DND-41 (cell line): ENCODE data around the gene FOXP1.

Source experiments
- ATAC-seq: fragments of 200-7000 bp; cut with Tn5 transposase; 3 replicates; pipeline ENCODE4 v1.9.1; 2021; ENCODE audit warnings: low read depth; ENCODE audit not compliant: insufficient read depth
- DNase-seq: peaks from one replicate; pipeline ENCODE4 v3.0.0-alpha.2; 2020
- H2AFZ ChIP-seq: 2 replicates; pipeline ENCODE4 v1.6.0; 2012; ENCODE audit warnings: low read depth, low read length
- H3K27ac ChIP-seq: 2 replicates; pipeline ENCODE4 v1.5.1; 2012; ENCODE audit warnings: low read length, inconsistent platforms
- H3K27me3 ChIP-seq: fragments of 200-600 bp; sonication (generic); 2 replicates; pipeline ENCODE4 v1.6.0; 2012; ENCODE audit warnings: low read length, mild to moderate bottlenecking, inconsistent platforms; ENCODE audit not compliant: insufficient read depth, poor library complexity
- H3K36me3 ChIP-seq: 2 replicates; pipeline ENCODE4 v1.5.1; 2012; ENCODE audit warnings: low read length, inconsistent platforms; ENCODE audit not compliant: insufficient read depth
- H3K4me1 ChIP-seq: 2 replicates; pipeline ENCODE4 v1.5.1; 2012; ENCODE audit warnings: mild to moderate bottlenecking, low read length; ENCODE audit not compliant: insufficient read depth
- H3K4me2 ChIP-seq: 2 replicates; pipeline ENCODE4 v1.6.0; 2012; ENCODE audit warnings: mild to moderate bottlenecking, moderate library complexity, low read length, inconsistent platforms; ENCODE audit not compliant: insufficient read depth
- H3K4me3 ChIP-seq, 2 experiments: fragments of 200-600 bp in 1 of 2; shearing (Covaris generic) in 1 of 2; 2 replicates each; pipeline ENCODE4 v1.5.1; 2012 to 2016; ENCODE audit warnings: inconsistent platforms in 2 of 2, low read length in 2 of 2, mild to moderate bottlenecking in 2 of 2, low read depth in 1 of 2, moderate library complexity in 1 of 2
- H3K79me2 ChIP-seq: 2 replicates; pipeline ENCODE4 v1.6.0; 2012; ENCODE audit warnings: low read length, inconsistent platforms; ENCODE audit not compliant: insufficient read depth
- H3K9ac ChIP-seq: 2 replicates; pipeline ENCODE4 v1.6.0; 2012; ENCODE audit warnings: low read depth, mild to moderate bottlenecking, inconsistent platforms, low read length, moderate library complexity
- H3K9me3 ChIP-seq: 2 replicates; pipeline ENCODE4 v1.5.1; 2012; ENCODE audit warnings: low read length, moderate library complexity, mild to moderate bottlenecking, inconsistent platforms; ENCODE audit not compliant: insufficient read depth, severe bottlenecking
- H4K20me1 ChIP-seq: 2 replicates; pipeline ENCODE4 v1.6.0; 2012; ENCODE audit warnings: low read length; ENCODE audit not compliant: insufficient read depth
- EZH2 ChIP-seq: IDR thresholded peaks from 3 replicates; pipeline ENCODE4 v1.6.1; 2012; ENCODE audit warnings: borderline replicate concordance, low read depth, mild to moderate bottlenecking, moderate library complexity, low read length, inconsistent platforms; ENCODE audit not compliant: severe bottlenecking
- TF ChIP-seq, protein P1 (sequence below): IDR thresholded peaks from 2 replicates; pipeline ENCODE4 v1.5.1; 2012; ENCODE audit warnings: borderline replicate concordance, low read length, moderate library complexity, mild to moderate bottlenecking; ENCODE audit not compliant: poor library complexity, severe bottlenecking; ENCODE audit errors: extremely low read depth

Gene FOXP1

DNA sequence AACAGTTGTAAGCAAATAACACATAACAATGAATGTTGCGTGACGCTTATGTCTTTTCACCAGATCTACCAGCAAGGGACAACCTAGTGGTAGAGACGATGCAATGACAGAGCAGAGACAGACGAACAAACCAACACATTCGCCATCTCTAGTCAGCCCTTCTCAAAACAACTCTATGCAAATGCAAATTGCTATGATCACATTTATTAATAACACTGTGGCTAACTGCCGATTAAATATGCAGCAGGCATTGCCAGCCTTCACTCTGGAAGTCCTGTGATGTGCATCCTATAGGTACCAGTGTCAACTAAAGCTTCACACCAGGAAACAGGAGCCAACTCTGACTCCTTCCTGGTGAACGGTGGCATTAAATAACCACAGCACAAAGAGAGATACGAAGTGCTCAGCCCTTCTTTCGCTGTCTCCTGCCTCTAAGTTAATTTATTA, 94.2 kb downstream of the FOXP1 start:
- ATAC-seq = no peak

GRCh38 chr3:71488882-71489281, 94.6 kb downstream of the FOXP1 start:
- Histone ChIP-seq H3K9ac (no peak overlapping the region), H3K27ac (no peak overlapping the region), H3K4me3 (no peak overlapping the region), H3K4me1 (no peaks in the 10 kb centered on the region), H3K9me3 (no peaks in the 10 kb centered on the region), H3K79me2 (peaks cover 26% of the 10 kb centered on the region), H4K20me1 (0 out of 2 replicates have a peak, but pooled peaks cover 3% of the 10 kb centered on the region), H2AFZ (no peak overlapping the region), H3K27me3 (no peaks in the 10 kb centered on the region), H3K36me3 (peaks cover 40% of the 10 kb centered on the region), H3K4me2 (no peak overlapping the region)
- ATAC-seq (no peak), DNase-seq (no peak)
- TF ChIP-seq, protein P1, sequence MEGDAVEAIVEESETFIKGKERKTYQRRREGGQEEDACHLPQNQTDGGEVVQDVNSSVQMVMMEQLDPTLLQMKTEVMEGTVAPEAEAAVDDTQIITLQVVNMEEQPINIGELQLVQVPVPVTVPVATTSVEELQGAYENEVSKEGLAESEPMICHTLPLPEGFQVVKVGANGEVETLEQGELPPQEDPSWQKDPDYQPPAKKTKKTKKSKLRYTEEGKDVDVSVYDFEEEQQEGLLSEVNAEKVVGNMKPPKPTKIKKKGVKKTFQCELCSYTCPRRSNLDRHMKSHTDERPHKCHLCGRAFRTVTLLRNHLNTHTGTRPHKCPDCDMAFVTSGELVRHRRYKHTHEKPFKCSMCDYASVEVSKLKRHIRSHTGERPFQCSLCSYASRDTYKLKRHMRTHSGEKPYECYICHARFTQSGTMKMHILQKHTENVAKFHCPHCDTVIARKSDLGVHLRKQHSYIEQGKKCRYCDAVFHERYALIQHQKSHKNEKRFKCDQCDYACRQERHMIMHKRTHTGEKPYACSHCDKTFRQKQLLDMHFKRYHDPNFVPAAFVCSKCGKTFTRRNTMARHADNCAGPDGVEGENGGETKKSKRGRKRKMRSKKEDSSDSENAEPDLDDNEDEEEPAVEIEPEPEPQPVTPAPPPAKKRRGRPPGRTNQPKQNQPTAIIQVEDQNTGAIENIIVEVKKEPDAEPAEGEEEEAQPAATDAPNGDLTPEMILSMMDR = no peak
- TF ChIP-seq EZH2 = no peak

More for the DNA sequence above, 94.2 kb downstream of the FOXP1 start:
- H4K20me1 ChIP-seq = 0 out of 2 replicates have a peak, but pooled peaks cover 3% of the 10 kb centered on the region
- no peak overlapping the region for H3K27ac ChIP-seq
- peaks cover 40% of the 10 kb centered on the region for H3K36me3 ChIP-seq
- H3K9ac ChIP-seq = no peak overlapping the region
- no peak overlapping the region for H3K4me3 ChIP-seq
- H2AFZ ChIP-seq = no peak overlapping the region
- H3K4me2 ChIP-seq = no peak overlapping the region
- no peak for DNase-seq
- no peaks in the 10 kb centered on the region for H3K4me1 ChIP-seq
- no peaks in the 10 kb centered on the region for H3K9me3 ChIP-seq
- H3K27me3 ChIP-seq = no peaks in the 10 kb centered on the region
- H3K79me2 ChIP-seq = peaks cover 26% of the 10 kb centered on the region
- TF ChIP-seq, protein P1 = no peak
- TF ChIP-seq EZH2 = no peak

DNA sequence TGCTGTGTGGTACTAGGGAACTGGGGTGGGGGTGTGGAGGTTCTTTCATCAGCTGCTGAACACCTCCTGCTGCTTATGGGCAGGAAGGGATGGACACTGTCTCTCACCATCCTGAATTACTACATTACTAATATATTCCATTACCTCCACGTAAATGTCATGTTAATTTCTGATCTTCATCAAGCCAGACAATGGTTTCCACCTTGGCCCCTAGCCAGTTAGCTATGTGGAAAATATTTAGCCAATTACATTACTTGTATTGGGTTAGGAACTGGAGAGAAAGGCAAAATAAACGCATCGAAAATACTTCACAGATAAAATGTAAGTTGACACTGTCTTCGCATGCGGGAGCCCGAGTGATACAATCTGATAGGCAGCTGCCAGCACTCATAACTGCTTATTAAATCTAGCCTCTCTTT, 95.1 kb downstream of the FOXP1 start:
- H4K20me1 ChIP-seq = 0 out of 2 replicates have a peak, but pooled peaks cover 3% of the 10 kb centered on the region
- no peak overlapping the region for H3K4me3 ChIP-seq
- no peak overlapping the region for H3K27ac ChIP-seq
- no peaks in the 10 kb centered on the region for H3K9me3 ChIP-seq
- H3K4me1 ChIP-seq = no peaks in the 10 kb centered on the region
- no peak overlapping the region for H3K9ac ChIP-seq
- H3K4me2 ChIP-seq = no peak overlapping the region
- TF ChIP-seq, protein P1 = no peak
- no peak for TF ChIP-seq EZH2
- peaks cover 28% of the 10 kb centered on the region for H3K79me2 ChIP-seq
- no peaks in the 10 kb centered on the region for H3K27me3 ChIP-seq
- ATAC-seq (no peak), DNase-seq (no peak)
- H3K36me3 ChIP-seq = peaks cover 38% of the 10 kb centered on the region
- no peak overlapping the region for H2AFZ ChIP-seq

- TF ChIP-seq EZH2 = no peak
- TF ChIP-seq, protein P1 = no peak
- Histone ChIP-seq H4K20me1 (0 out of 2 replicates have a peak, but pooled peaks cover 3% of the 10 kb centered on the region), H2AFZ (no peak overlapping the region), H3K27ac (no peak overlapping the region), H3K79me2 (peaks cover 35% of the 10 kb centered on the region), H3K4me1 (no peaks in the 10 kb centered on the region), H3K9ac (no peak overlapping the region), H3K4me2 (no peak overlapping the region), H3K4me3 (no peak overlapping the region), H3K27me3 (no peaks in the 10 kb centered on the region), H3K9me3 (no peaks in the 10 kb centered on the region), H3K36me3 (peaks cover 28% of the 10 kb centered on the region)
- ATAC-seq = no peak
- DNase-seq = no peak
These were observed 96.1 kb downstream of the FOXP1 start for GRCh38 chr3:71487418-71487817.
